Right atrium auricular region (tissue), 2 donors: ENCODE results near the gene TGFBR3. TPM values are rescaled to one million over a fixed set of nuclear protein-coding genes. Genes with fewer than 3 reads are reported as not detected.

ENCODE experiments used
- DNase-seq: peaks from one replicate; pipeline ENCODE4 v3.0.0-alpha.2; 2019; ENCODE audit warnings: low spot score
- H3K27ac ChIP-seq, 2 donors: fragments of 200-600 bp; sonication (generic); 1 replicate in 1 of 2; 2 replicates in 1 of 2; pipeline ENCODE4 v1.5.1; 2016 to 2019
- H3K27me3 ChIP-seq, 2 donors: fragments of 200-600 bp; sonication (generic); one replicate each; pipeline versions ENCODE4 v1.5.1 to v1.6.0; 2017 to 2019
- H3K36me3 ChIP-seq: fragments of 200-600 bp; sonication (generic); one replicate; pipeline ENCODE4 v1.5.1; 2016
- H3K4me1 ChIP-seq, 2 donors: fragments of 200-600 bp; sonication (generic); one replicate each; pipeline versions ENCODE4 v1.5.1 to v1.6.0; 2017 to 2019
- H3K4me3 ChIP-seq, 2 donors: fragments of 200-600 bp; sonication (generic); 1 replicate in 1 of 2; 2 replicates in 1 of 2; pipeline ENCODE4 v1.5.1; 2017 to 2019; ENCODE audit warnings: mild to moderate bottlenecking in 1 of 2, moderate library complexity in 1 of 2
- H3K9me3 ChIP-seq, 2 donors: fragments of 200-600 bp; sonication (generic); one replicate each; pipeline ENCODE4 v1.5.1; 2019
- CTCF ChIP-seq, 2 donors: fragments of 200-600 bp; sonication (generic); IDR thresholded peaks; one replicate each; pipeline ENCODE4 v1.5.1; 2019; ENCODE audit warnings: antibody characterized with exemption in 2 of 2
- total RNA-seq, 2 donors: library from RNA; depleted of rRNA; stranded (reverse); fragments of >200 nt; gene quantifications; one replicate each; pipeline ENCODE4 v1.1.0, GENCODE V29; 2016

The TGFBR3 gene
- total RNA-seq, 2 donors from 2014 or later, result 40.5 to 64.8 TPM

- no peak overlapping the region for H3K4me3 ChIP-seq
These were observed 116.9 kb downstream of the TGFBR3 start for GRCh38 chr1:91768786-91769725.

GRCh38 chr1:91768120-91768519 lies 117.8 kb downstream of the TGFBR3 start:
- H3K36me3 ChIP-seq, result no peaks in the 10 kb centered on the region
- no peaks in the 10 kb centered on the region for H3K27me3 ChIP-seq
- H3K27ac ChIP-seq, result no peak overlapping the region
- H3K9me3 ChIP-seq, result no peaks in the 10 kb centered on the region
- peaks cover 0 to 12% of the 10 kb centered on the region in 2 donors for H3K4me1 ChIP-seq
- no peak for TF ChIP-seq CTCF (IDR thresholded peaks at IDR 0.05)
- DNase-seq, result no peak
- H3K4me3 ChIP-seq, result no peak overlapping the region

More at GRCh38 chr1:91768786-91769725, 116.9 kb downstream of the TGFBR3 start:
- no peak for DNase-seq
- Histone ChIP-seq H3K36me3 (no peaks in the 10 kb centered on the region), H3K9me3 (no peaks in the 10 kb centered on the region), H3K27ac (peak overlapping the region; percentile 19 to 39), H3K4me1 (peaks cover 0 to 6% of the 10 kb centered on the region in 2 donors), H3K27me3 (no peaks in the 10 kb centered on the region)
- TF ChIP-seq CTCF (IDR thresholded peaks at IDR 0.05), result no peak

GRCh38 chr1:91766883-91767282 lies 119.1 kb downstream of the TGFBR3 start:
- H3K36me3 ChIP-seq, result no peaks in the 10 kb centered on the region
- no peak overlapping the region for H3K4me3 ChIP-seq
- DNase-seq, result no peak

GRCh38 chr1:91765880-91766443 lies 120.0 kb downstream of the TGFBR3 start:
- Histone ChIP-seq H3K27me3 (no peaks in the 10 kb centered on the region), H3K4me1 (peaks cover 0 to 24% of the 10 kb centered on the region in 2 donors), H3K4me3 (no peak overlapping the region), H3K27ac (peak overlapping the region in 1 of 2 donors; percentile 16), H3K9me3 (no peaks in the 10 kb centered on the region), H3K36me3 (no peaks in the 10 kb centered on the region)
- no peak for TF ChIP-seq CTCF (IDR thresholded peaks at IDR 0.05)
- no peak for DNase-seq

More at GRCh38 chr1:91766883-91767282, 119.1 kb downstream of the TGFBR3 start:
- no peaks in the 10 kb centered on the region for H3K27me3 ChIP-seq
- no peak for TF ChIP-seq CTCF (IDR thresholded peaks at IDR 0.05)
- H3K4me1 ChIP-seq, result peaks cover 0 to 17% of the 10 kb centered on the region in 2 donors
- no peaks in the 10 kb centered on the region for H3K9me3 ChIP-seq
- no peak overlapping the region for H3K27ac ChIP-seq

GRCh38 chr1:91765293-91765692 lies 120.7 kb downstream of the TGFBR3 start:
- Histone ChIP-seq H3K4me3 (no peak overlapping the region), H3K36me3 (no peaks in the 10 kb centered on the region), H3K9me3 (no peaks in the 10 kb centered on the region), H3K4me1 (peaks cover 0 to 31% of the 10 kb centered on the region in 2 donors), H3K27me3 (no peaks in the 10 kb centered on the region), H3K27ac (peak overlapping the region; percentile 16 to 17)
- no peak for DNase-seq
- no peak for TF ChIP-seq CTCF (IDR thresholded peaks at IDR 0.05)
